GM19372 (cell line): ENCODE data around the gene SLC1A1.

Experiments
- ATAC-seq: cut with Tn5 transposase; IDR thresholded peaks from one replicate; pipeline ENCODE4 v1.9.1; 2021; ENCODE audit warnings: mild to moderate bottlenecking, low read depth, moderate library complexity; ENCODE audit not compliant: unreplicated experiment

Gene SLC1A1

GRCh38 chr9:4573634-4574389 lies 83.5 kb downstream of the SLC1A1 start:
- ATAC-seq = no peak

DNA sequence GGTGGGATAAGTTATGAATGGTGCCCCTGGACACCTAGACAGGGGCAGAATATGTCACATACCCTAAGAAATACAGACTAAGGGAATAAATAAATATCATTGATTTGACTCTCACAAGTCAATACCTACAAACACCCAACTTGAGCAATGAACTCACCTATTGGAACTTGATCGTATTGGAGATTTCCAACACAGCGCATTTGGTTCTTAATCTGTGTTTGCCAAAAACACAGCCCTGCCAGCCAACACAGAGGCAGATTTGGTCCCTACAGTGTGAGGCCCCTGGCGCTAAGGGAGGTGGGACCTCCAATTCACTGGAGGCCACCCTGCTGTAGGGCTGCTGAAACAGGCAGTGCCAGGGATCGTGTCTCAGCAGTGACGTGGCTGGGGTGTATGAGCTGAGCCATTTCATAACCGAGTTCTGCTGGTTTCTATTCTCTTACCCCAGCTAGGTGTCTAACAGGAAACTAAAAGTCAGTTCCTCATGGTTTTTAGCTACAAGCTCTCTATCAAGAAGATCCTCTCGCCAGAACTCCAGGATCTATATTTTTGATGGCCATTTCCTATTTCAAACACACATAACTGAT lies 84.5 kb downstream of the SLC1A1 start:
- no peak for ATAC-seq

DNA sequence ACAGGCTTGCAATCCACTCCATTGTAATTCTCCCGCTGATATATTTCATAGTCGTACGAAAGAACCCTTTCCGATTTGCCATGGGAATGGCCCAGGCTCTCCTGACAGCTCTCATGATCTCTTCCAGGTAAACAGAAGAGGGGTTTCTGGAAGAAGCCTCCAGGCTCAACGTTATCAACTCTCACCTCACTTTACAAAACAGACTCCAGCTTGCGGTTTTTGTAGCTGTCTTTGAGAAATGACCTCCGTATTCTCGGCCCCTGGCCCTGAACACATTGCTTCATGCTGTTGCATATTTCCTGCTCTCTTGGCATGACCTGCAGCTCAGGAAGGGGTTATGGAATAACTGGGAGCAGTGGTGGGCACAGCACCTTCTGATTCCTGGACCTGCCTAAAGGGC lies 85.7 kb downstream of the SLC1A1 start:
- no peak for ATAC-seq

GRCh38 chr9:4576448-4576847 lies 86.2 kb downstream of the SLC1A1 start:
- ATAC-seq = no peak

DNA sequence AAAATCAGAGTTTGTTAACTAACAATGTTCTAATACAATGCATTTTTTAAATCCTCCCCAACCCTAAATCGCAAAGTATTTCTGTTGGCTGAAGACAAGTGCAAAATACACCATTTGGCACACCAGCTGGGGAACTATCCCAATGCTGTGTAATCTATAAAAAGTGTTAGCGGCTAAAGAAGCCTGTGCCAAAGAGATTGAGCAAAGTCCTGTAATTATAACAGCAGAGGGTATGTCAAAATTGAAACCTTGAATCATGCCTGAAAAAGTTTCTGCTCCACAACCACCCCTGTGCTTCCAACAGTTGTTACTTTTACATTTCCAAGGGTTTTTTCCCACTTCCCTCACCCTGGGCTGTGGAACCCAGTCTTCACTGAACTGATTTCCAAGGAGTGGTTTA lies 88.7 kb downstream of the SLC1A1 start:
- ATAC-seq = no peak

DNA sequence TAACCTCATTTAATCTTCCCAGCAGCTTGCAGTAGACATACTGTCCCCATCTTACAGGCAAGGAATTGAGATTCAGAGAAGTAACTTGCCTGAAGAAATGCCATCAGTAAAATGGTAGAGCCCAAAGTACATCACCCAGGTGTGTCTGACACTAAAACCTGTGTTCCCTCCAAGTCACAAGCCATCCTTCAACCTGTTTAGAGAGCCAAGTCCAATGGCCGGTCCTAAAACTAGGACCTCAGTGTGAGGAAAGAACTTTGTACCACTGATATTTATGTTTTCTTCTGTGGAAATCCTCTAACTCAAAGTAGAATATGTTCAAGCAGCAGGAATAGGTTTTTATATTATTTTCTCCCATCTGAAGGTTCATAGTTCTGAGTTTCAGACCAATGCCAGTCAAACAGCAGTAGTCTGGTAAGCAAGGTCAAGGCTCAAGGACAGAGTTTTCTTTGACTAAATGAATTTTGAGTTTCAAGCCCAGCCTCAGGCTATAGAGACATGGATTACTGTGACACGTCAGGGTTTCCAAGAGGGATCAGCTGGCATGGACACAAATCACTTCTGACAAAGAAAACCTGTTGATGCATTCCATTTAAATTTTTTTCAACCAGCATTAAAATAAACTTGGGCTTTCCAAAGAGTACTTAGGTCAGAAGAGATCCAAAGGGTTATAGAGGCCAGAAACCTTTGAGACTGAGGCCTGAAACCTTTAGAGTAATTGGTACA lies 90.9 kb downstream of the SLC1A1 start:
- no peak for ATAC-seq

DNA sequence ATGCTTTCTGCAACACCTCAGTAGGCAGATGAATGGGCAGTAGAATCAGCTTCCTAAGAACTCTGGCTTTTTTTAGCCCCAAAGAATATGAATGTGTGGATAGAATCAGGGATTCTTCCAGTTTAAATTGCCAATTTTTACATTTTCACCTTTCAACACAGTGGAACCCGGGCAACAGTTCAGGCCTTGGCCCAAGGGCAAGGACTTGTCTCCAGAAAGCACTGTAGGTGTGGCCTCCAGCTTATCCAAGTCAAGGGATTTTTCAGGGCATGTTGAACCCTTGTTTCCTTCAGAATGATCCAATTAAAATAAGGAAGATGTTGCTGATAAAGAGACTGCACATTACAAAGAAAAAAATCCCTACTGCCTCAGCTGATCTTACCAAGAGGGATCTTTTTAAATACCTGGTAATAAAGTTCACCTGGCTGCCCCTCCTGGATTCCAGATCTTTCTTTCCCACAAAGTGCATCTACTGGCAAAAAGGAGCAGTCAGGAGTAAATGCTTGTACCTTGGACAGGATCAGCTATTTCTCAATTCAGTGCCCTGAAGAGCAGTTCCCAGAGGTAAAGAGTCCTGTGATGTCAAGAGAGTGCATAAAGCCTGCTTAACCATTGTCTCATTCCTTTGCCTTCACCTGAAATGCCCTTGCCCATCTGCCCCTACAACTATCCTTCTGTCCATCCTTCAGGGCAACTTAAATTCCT lies 91.7 kb downstream of the SLC1A1 start:
- no peak for ATAC-seq

DNA sequence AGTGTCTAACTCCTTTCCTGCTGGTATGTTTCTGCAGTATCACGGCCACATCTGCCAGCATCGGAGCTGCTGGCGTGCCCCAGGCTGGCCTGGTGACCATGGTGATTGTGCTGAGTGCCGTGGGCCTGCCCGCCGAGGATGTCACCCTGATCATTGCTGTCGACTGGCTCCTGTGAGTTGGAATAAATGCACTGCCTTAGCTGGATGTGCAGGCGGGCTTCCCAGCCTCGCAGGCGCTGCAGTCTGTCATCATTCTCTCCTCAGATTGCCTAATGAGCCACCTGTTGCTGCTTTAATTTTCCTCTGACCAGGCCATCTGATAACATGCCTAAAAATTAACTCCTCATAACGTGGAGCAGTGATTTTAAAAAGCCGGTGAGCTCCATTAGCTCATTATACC lies 92.7 kb downstream of the SLC1A1 start:
- no peak for ATAC-seq

GRCh38 chr9:4584636-4585035 lies 94.4 kb downstream of the SLC1A1 start:
- ATAC-seq = no peak

- no peak for ATAC-seq
Observed at GRCh38 chr9:4585135-4585534, 94.9 kb downstream of the SLC1A1 start.

DNA sequence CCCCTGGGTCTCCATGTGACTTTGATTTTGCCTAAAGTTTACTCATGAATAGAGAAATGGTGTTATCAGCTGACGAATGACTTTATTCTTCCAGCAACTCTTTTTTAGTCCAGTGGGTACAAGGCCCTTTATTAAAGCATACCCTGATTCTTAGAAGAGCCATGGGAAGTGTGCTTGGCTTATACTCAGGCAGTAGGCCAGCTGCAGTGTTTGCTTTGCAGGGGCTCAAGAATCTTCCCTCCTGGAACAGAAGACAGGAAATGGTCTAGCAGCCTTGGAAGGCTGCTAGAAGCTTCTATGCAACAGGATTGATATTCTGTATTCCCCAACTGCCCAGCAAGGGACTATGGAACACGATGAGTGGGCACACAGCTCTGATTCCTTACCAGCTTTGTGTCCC lies 98.5 kb downstream of the SLC1A1 start:
- ATAC-seq = no peak

- ATAC-seq = no peak
Observed at GRCh38 chr9:4590430-4591122, 100.3 kb downstream of the SLC1A1 start.

- ATAC-seq = no peak
Observed at GRCh38 chr9:4591123-4591500, 100.8 kb downstream of the SLC1A1 start.

- ATAC-seq = no peak
Observed at GRCh38 chr9:4592295-4592694, 102.0 kb downstream of the SLC1A1 start.

DNA sequence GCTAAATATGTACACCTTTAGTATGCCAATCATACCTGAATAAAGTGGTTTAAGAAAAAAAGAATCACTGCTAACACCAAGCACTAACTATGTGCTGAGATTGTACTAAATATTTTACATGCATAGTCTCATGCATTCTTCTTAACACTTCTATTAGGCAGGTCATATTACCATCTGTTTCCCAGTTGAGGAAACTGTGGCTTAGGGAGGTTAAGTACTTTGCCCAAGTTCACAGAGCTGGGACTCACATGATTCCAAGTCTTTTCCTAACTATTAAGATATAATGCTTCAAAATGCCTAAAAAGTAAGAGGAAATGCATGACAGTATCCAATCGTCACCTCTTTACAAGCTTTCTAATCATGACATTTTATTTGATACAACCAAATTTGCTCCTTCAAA lies 102.6 kb downstream of the SLC1A1 start:
- no peak for ATAC-seq

GRCh38 chr9:4594545-4594944 lies 104.3 kb downstream of the SLC1A1 start:
- ATAC-seq = no peak

- no peak for ATAC-seq
Observed at GRCh38 chr9:4594994-4595393, 104.7 kb downstream of the SLC1A1 start.

DNA sequence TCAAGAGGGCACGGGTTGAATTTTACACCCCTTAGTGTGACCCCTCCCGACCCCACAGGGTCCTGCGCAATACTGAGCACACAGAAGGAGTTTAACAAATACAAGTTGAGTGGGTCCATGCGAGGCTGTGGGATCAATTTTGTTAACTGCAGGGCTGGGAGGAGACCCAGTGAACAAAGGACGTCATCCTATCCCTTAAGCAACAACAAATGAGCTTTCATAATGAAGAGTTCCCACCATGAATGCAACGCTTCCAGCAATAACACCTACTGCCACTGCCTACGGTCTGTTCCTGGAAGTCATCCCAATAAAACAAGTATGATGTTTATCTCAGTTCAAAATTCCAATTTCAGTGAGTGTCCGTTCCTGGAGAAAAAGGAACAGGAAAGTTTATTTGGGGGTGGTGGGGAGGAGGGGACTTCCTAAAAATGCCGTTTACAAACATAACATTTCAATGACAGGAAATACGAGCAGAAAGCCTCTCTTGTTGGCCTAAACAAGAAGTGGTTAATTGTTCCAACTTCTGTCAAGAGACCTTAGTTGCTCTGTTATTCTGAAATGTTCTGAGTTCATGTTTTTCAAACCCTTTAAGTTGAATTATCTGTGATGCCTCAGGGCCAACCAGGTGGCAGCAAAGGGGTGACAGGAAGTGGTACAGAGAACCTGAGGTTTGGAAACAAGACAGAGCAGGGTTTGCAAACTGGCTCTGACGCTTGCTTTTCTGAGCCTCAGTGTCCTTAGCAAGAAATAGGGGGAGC lies 106.1 kb downstream of the SLC1A1 start:
- no peak for ATAC-seq

DNA sequence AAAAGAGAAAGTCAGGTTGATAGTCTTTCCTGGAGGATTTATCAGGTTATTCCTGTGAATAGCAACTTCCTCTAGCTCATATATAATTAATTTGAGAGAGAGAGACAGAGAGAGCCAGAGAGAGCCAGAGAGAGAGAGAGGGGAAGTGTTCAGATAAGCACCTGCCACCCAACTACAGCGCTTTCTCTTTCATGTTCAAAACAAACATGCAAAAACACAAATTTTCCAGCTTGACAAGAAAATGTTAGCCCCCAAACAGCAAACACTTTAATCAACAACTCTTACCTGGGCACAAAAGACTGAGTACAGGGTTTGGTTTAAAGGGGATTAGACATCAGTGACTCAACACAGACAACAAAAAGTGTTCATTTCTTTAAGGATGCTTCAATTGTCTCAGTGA lies 110.1 kb downstream of the SLC1A1 start:
- no peak for ATAC-seq

- ATAC-seq = no peak
Observed at GRCh38 chr9:4603830-4604229, 113.6 kb downstream of the SLC1A1 start.
